BJ (cell line): ENCODE data around the gene LY6G5C. TPM values are rescaled to one million over a fixed set of nuclear protein-coding genes. Genes with fewer than 3 reads are reported as not detected.

ENCODE experiments used
- CTCF ChIA-PET: fragments of 350-600 bp; formaldehyde crosslinking; extraction: SDS; loops from one replicate; lab custom pipeline; 2021; ENCODE audit warnings: antibody characterized with exemption, inconsistent platforms; lab: Yijun Ruan, JAX
- POLR2A ChIA-PET: fragments of 300-600 bp; sonication (Branson Sonifier 250); formaldehyde crosslinking; extraction: SDS; loops from one replicate; lab custom pipeline; 2021; ENCODE audit warnings: antibody characterized with exemption; lab: Charles Lee
- DNase-seq: peaks from one replicate; pipeline ENCODE4 v3.0.0-alpha.2; 2011; ENCODE audit warnings: low read depth
- H3K27me3 ChIP-seq: 2 replicates; pipeline ENCODE4 v1.6.0; 2011; ENCODE audit warnings: low read length; ENCODE audit not compliant: control insufficient read depth, insufficient read depth
- H3K36me3 ChIP-seq: 2 replicates; pipeline ENCODE4 v1.5.1; 2011; ENCODE audit warnings: low read length; ENCODE audit not compliant: control insufficient read depth, insufficient read depth
- H3K4me3 ChIP-seq: 2 replicates; pipeline ENCODE4 v1.5.1; 2011; ENCODE audit warnings: low read depth, mild to moderate bottlenecking, control low read depth, low read length
- CTCF ChIP-seq: IDR thresholded peaks from 2 replicates; pipeline ENCODE4 v1.5.1; 2011; ENCODE audit warnings: low read depth, mild to moderate bottlenecking, control low read depth, inconsistent platforms, low read length, moderate library complexity; ENCODE audit not compliant: insufficient read depth
- polyA plus RNA-seq: library from polyadenylated mRNA; depleted of rRNA; stranded (reverse); fragments of >200 nt; gene quantifications from 2 replicates; pipeline ENCODE4 v1.2.3, GENCODE V29; 2011

Gene LY6G5C
- polyA plus RNA-seq, 1 experiment = 3.6 TPM

- no peak for DNase-seq
- POLR2A ChIA-PET = no interaction called here
- no peak overlapping the region for H3K4me3 ChIP-seq
- H3K27me3 ChIP-seq = no peaks in the 10 kb centered on the region
- CTCF ChIA-PET = interaction anchor here (1.0 kb wide), 1 partner anchor 122 kb away, joined by 3 read pairs; no protein-coding TSS in a partner anchor
- no peak for TF ChIP-seq CTCF
- no peaks in the 10 kb centered on the region for H3K36me3 ChIP-seq
Measured at GRCh38 chr6:31708224-31708623, 27.4 kb upstream of the LY6G5C start.

- POLR2A ChIA-PET = no interaction called here
Measured at GRCh38 chr6:31707701-31708100, 26.8 kb upstream of the LY6G5C start.

GRCh38 chr6:31706599-31706998 is 25.7 kb upstream of the LY6G5C start, which contains the start of gene LY6G6F:
Gene LY6G6F, plus strand, starts transcription at chr6:31706866. Its CDS starts 41 bp downstream, at chr6:31706907.
- ChIA-PET POLR2A (no interaction called here), CTCF (interaction anchor here (1.2 kb wide), 1 partner anchor 66 kb away, joined by 3 read pairs; no protein-coding TSS in a partner anchor)

More at GRCh38 chr6:31707701-31708100, 26.8 kb upstream of the LY6G5C start:
- CTCF ChIA-PET = no interaction called here
- DNase-seq = no peak
- H3K27me3 ChIP-seq = no peaks in the 10 kb centered on the region
- H3K4me3 ChIP-seq = no peak overlapping the region
- no peaks in the 10 kb centered on the region for H3K36me3 ChIP-seq
- no peak for TF ChIP-seq CTCF

GRCh38 chr6:31705931-31706330 is 25.1 kb upstream of the LY6G5C start:
- Histone ChIP-seq H3K36me3 (no peaks in the 10 kb centered on the region), H3K27me3 (no peaks in the 10 kb centered on the region), H3K4me3 (no peak overlapping the region)
- CTCF ChIA-PET = interaction anchor here (1.2 kb wide), 1 partner anchor 67 kb away, joined by 3 read pairs; no protein-coding TSS in a partner anchor
- POLR2A ChIA-PET = no interaction called here
- no peak for DNase-seq
- TF ChIP-seq CTCF = no peak

More at GRCh38 chr6:31706599-31706998, 25.7 kb upstream of the LY6G5C start, which contains the start of gene LY6G6F:
- TF ChIP-seq CTCF = no peak
- H3K27me3 ChIP-seq = no peaks in the 10 kb centered on the region
- no peak within 1 kb of the TSS for H3K4me3 ChIP-seq
- H3K36me3 ChIP-seq = no peaks in the 10 kb centered on the region
- no peak for DNase-seq

GRCh38 chr6:31702819-31703716 is 22.2 kb upstream of the LY6G5C start, which contains the start of gene ABHD16A:
Gene ABHD16A, minus strand, starts transcription at chr6:31703324. Its CDS starts 43 bp downstream, at chr6:31703281.
- peak; percentile 6; the same call in 1 of the 2 replicates for TF ChIP-seq CTCF
- Histone ChIP-seq H3K4me3 (peak within 1 kb of the TSS; percentile 62), H3K36me3 (peaks cover 1% of the 10 kb centered on the region; the same call in 1 of the 2 replicates), H3K27me3 (no peaks in the 10 kb centered on the region)
- POLR2A ChIA-PET = interaction anchor here (0.7 kb wide), 1 partner anchor 62 kb away, joined by 4 read pairs; no protein-coding TSS in a partner anchor
- CTCF ChIA-PET = interaction anchor here (0.5 to 1.9 kb wide), 6 partner anchors 8 to 186 kb away, joined by 3 to 4 read pairs (median 3); partner anchors contain the start of gene LY6G5C
- DNase-seq = peak; percentile 93
